H1 (cell line): ENCODE data around the gene COTL1.

ENCODE experiments used
- CBX5 ChIP-seq: fragments of 300-800, 300-1000 bp; sonication (generic); IDR thresholded peaks from 2 replicates; pipeline ENCODE4 v1.7.1; 2016; ENCODE audit warnings: antibody characterized with exemption, low read length, low read depth
- CHD1 ChIP-seq: IDR thresholded peaks from 2 replicates; pipeline ENCODE4 v1.6.1; 2012; ENCODE audit warnings: low read depth, low read length, improper control_type of control experiment
- CREB1 ChIP-seq: IDR thresholded peaks from 2 replicates; pipeline ENCODE4 v1.6.1; 2012; ENCODE audit warnings: inconsistent platforms
- CTCF ChIP-seq, 3 experiments: IDR thresholded peaks; 1 replicate in 2 of 3; 2 replicates in 1 of 3; pipeline versions ENCODE4 v1.5.1 to v1.6.1; 2011; ENCODE audit warnings: low read length in 3 of 3, mild to moderate bottlenecking in 3 of 3, inconsistent platforms in 2 of 3, low read depth in 1 of 3, moderate library complexity in 1 of 3; ENCODE audit not compliant: insufficient read depth in 1 of 3; ENCODE audit errors: control extremely low read depth in 1 of 3
- EP300 ChIP-seq, 2 experiments: IDR thresholded peaks; 1 replicate in 1 of 2; 2 replicates in 1 of 2; pipeline ENCODE4 v1.6.1; 2011 to 2012; ENCODE audit warnings: low read depth in 2 of 2, low read length in 2 of 2, mild to moderate bottlenecking in 2 of 2, borderline replicate concordance in 1 of 2, inconsistent platforms in 1 of 2, moderate library complexity in 1 of 2
- EZH2 ChIP-seq: fragments of 200-600 bp; sonication (generic); IDR thresholded peaks from 2 replicates; pipeline ENCODE4 v1.7.1; 2012; ENCODE audit warnings: low read depth, mild to moderate bottlenecking, moderate library complexity, low read length, inconsistent platforms; ENCODE audit not compliant: severe bottlenecking
- POLR2A ChIP-seq, 2 experiments: IDR thresholded peaks; 1 replicate in 1 of 2; 2 replicates in 1 of 2; pipeline ENCODE4 v1.6.1; 2011; ENCODE audit warnings: low read depth in 2 of 2, low read length in 2 of 2, mild to moderate bottlenecking in 2 of 2; ENCODE audit errors: control extremely low read depth in 1 of 2
- POLR2AphosphoS5 ChIP-seq: IDR thresholded peaks from 2 replicates; pipeline ENCODE4 v1.6.1; 2011; ENCODE audit warnings: low read depth, low read length
- RAD21 ChIP-seq, 2 experiments: IDR thresholded peaks in 1 of 2; conservative IDR thresholded peaks in 1 of 2; 2 replicates each; pipeline ENCODE4 v1.6.1; 2011; ENCODE audit warnings: low read depth in 2 of 2, low read length in 2 of 2, improper control_type of control experiment in 1 of 2, inconsistent platforms in 1 of 2, mild to moderate bottlenecking in 1 of 2, moderate library complexity in 1 of 2
- SP2 ChIP-seq: IDR thresholded peaks from 2 replicates; pipeline ENCODE4 v1.6.1; 2012; ENCODE audit warnings: mild to moderate bottlenecking, low read length, inconsistent platforms
- TBP ChIP-seq: IDR thresholded peaks from 2 replicates; pipeline ENCODE4 v1.6.1; 2011; ENCODE audit warnings: low read depth, low read length, improper control_type of control experiment

- TF ChIP-seq CREB1: no peak
- no peak for TF ChIP-seq CTCF (IDR thresholded peaks at IDR 0.05; ENCODE audit: control extremely low read depth in 1 of 3, insufficient read depth in 1 of 3, low read depth in 1 of 3, low read length in 3 of 3)
- TF ChIP-seq EP300 (IDR thresholded peaks at IDR 0.05; ENCODE audit: borderline replicate concordance in 1 of 2, low read depth in 2 of 2, low read length in 2 of 2): no peak
- no peak for TF ChIP-seq POLR2A (IDR thresholded peaks at IDR 0.05; ENCODE audit: control extremely low read depth in 1 of 2, low read depth in 2 of 2, low read length in 2 of 2)
- TF ChIP-seq RAD21 (IDR thresholded peaks at IDR 0.05 in 1 of 2, conservative IDR thresholded peaks at IDR 0.05 in 1 of 2; ENCODE audit: low read depth in 2 of 2, low read length in 2 of 2): no peak
- TF ChIP-seq CHD1: no peak
- TF ChIP-seq EZH2: peak; percentile 53
- no peak for TF ChIP-seq TBP
- no peak for TF ChIP-seq CBX5
- no peak for TF ChIP-seq POLR2AphosphoS5
- no peak for TF ChIP-seq SP2
These were observed 662 bp downstream of the COTL1 start for GRCh38 chr16:84617041-84617790.
